HS-27A (cell line): ENCODE data around the gene BRINP2.
A peak's percentile ranks its signal among the peaks of the same experiment; 100 is the strongest.

Experiments used
- DNase-seq: peaks from one replicate; pipeline ENCODE4 v3.0.0-alpha.2; 2012; ENCODE audit warnings: low read depth, missing footprints

The BRINP2 gene

GRCh38 chr1:177165069-177165439 is 5.7 kb upstream of the BRINP2 start:
- no peak for DNase-seq

GRCh38 chr1:177171536-177172123 is 872 bp downstream of the BRINP2 start:
- DNase-seq = no peak

- no peak for DNase-seq
Measured at GRCh38 chr1:177172272-177172671, 1.5 kb downstream of the BRINP2 start.

- DNase-seq = no peak
Measured at GRCh38 chr1:177172866-177173265, 2.1 kb downstream of the BRINP2 start.

GRCh38 chr1:177173976-177174375 is 3.2 kb downstream of the BRINP2 start:
- no peak for DNase-seq

GRCh38 chr1:177174921-177175634 is 4.3 kb downstream of the BRINP2 start:
- no peak for DNase-seq

GRCh38 chr1:177181280-177181630 is 10.5 kb downstream of the BRINP2 start:
- DNase-seq = no peak

- no peak for DNase-seq
Measured at GRCh38 chr1:177181631-177182291, 11.0 kb downstream of the BRINP2 start.

- no peak for DNase-seq
Measured at GRCh38 chr1:177183836-177184235, 13.1 kb downstream of the BRINP2 start.

GRCh38 chr1:177185209-177185608 is 14.5 kb downstream of the BRINP2 start:
- no peak for DNase-seq

GRCh38 chr1:177186639-177187038 is 15.9 kb downstream of the BRINP2 start:
- DNase-seq = no peak

GRCh38 chr1:177190308-177190970 is 19.7 kb downstream of the BRINP2 start:
- no peak for DNase-seq

GRCh38 chr1:177198243-177198642 is 27.5 kb downstream of the BRINP2 start:
- no peak for DNase-seq

- no peak for DNase-seq
Measured at GRCh38 chr1:177200290-177200689, 29.5 kb downstream of the BRINP2 start.

GRCh38 chr1:177206831-177207355 is 36.1 kb downstream of the BRINP2 start:
- DNase-seq = no peak

GRCh38 chr1:177208920-177209319 is 38.2 kb downstream of the BRINP2 start:
- no peak for DNase-seq

- peak; percentile 4 for DNase-seq
Measured at GRCh38 chr1:177209357-177209756, 38.6 kb downstream of the BRINP2 start.

- no peak for DNase-seq
Measured at GRCh38 chr1:177210071-177210470, 39.3 kb downstream of the BRINP2 start.

GRCh38 chr1:177211231-177211630 is 40.5 kb downstream of the BRINP2 start:
- no peak for DNase-seq

GRCh38 chr1:177216587-177217202 is 45.9 kb downstream of the BRINP2 start:
- no peak for DNase-seq

- no peak for DNase-seq
Measured at GRCh38 chr1:177219554-177220458, 49.0 kb downstream of the BRINP2 start.
